ENCODE results near the gene BORCS5.

The BORCS5 gene

DNA sequence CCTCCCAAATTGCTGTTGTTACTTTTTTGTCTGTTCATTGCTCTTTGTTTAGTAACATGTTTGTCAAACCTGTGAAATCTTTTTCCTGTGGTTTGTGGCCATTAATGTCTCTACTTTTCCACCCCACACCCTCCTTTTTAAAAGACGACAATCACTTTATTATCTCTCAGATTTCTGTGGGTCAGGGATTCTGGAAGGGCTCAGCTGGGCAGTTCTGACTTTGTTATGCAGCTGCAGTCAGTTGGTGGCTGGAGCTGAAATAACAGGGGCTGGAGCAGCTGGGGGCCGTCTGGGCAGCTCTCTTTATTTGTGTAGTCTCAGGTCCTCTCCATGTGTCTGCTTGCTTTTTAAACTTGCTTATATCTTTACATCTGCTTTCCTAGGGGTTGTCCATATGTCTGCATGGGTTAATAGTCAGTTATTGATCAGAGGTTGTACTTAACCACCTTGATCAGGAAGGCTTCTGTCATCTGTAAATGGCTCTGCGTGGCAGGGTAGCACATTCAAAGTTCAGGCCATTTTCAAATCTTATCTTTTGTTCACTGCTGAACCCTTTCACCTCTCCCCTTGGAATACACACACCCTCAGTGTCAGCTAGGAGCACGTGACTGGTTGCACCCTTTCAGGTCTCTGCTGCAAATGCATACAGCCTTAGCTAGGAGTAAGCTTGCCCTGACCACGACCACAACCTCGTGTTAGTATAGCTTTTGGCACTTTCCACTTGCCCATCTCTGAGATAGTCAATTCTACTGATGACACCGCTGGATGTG, 27.9 kb downstream of the BORCS5 start:
- TF ChIP-seq SIN3A (IDR thresholded peaks at IDR 0.05; ENCODE audit: borderline replicate concordance, insufficient read depth, low read length) (no peak), POLR2AphosphoS5 (IDR thresholded peaks at IDR 0.05; ENCODE audit: low read depth, low read length) (no peak), TAF1 (IDR thresholded peaks at IDR 0.05; ENCODE audit: borderline replicate concordance, insufficient read depth, low read length) (no peak), FOXP2 (optimal IDR thresholded peaks at IDR 0.05; ENCODE audit: borderline replicate concordance, extremely low read depth, extremely low read length, insufficient read depth) (no peak)

DNA sequence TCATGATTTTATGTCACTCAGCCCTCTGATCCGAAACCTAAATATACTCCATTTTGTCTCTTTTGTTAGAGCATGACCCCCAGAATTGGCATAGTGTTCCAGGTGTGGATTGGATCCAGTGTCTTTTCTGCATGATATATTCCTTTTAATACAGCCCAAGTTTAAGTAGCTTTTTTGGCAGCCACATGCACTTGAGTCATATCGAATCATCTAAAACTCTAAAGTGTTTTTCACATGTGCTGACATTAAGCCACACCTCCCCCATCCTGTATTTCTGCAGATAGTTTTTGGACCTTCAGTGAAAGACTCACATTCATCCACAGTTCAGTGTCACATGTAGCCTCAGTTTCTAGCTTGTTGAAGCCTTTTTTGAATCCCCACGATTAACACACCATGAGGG, 30.6 kb downstream of the BORCS5 start:
- TF ChIP-seq POLR2AphosphoS5 (IDR thresholded peaks at IDR 0.05; ENCODE audit: low read depth, low read length) (no peak), FOXP2 (optimal IDR thresholded peaks at IDR 0.05; ENCODE audit: borderline replicate concordance, extremely low read depth, extremely low read length, insufficient read depth) (no peak), SIN3A (IDR thresholded peaks at IDR 0.05; ENCODE audit: borderline replicate concordance, insufficient read depth, low read length) (no peak), REST (IDR thresholded peaks at IDR 0.05; ENCODE audit: insufficient read depth in 1 of 2, low read depth in 2 of 2, low read length in 2 of 2) (no peak), TAF1 (IDR thresholded peaks at IDR 0.05; ENCODE audit: borderline replicate concordance, insufficient read depth, low read length) (no peak)

GRCh38 chr12:12392413-12392812, 35.5 kb downstream of the BORCS5 start:
- TF ChIP-seq FOXP2 (optimal IDR thresholded peaks at IDR 0.05; ENCODE audit: borderline replicate concordance, extremely low read depth, extremely low read length, insufficient read depth) (no peak), REST (IDR thresholded peaks at IDR 0.05; ENCODE audit: insufficient read depth in 1 of 2, low read depth in 2 of 2, low read length in 2 of 2) (no peak), SIN3A (IDR thresholded peaks at IDR 0.05; ENCODE audit: borderline replicate concordance, insufficient read depth, low read length) (no peak)

DNA sequence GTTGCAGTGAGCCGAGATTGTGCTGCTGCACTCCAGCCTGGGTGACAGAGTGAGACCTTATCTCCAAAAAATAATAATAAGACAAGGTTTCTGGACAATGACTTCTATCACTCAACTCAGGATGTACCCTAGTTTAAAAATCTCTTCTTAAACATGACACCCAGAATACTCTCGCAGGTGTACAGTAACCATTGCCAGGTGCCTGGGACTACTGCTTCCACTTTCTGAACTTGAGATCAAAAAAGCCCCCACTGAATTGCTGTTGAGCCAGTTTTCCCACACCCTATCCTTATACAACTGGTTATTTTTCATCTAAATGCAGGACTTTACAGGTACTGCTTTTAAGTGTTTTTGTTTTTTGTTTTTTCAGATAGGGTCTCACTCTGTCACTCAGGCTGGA, 36.3 kb downstream of the BORCS5 start:
- TF ChIP-seq POLR2AphosphoS5 (IDR thresholded peaks at IDR 0.05; ENCODE audit: low read depth, low read length): no peak
- TF ChIP-seq TAF1 (IDR thresholded peaks at IDR 0.05; ENCODE audit: borderline replicate concordance, insufficient read depth, low read length): no peak
- no peak for TF ChIP-seq FOXP2 (optimal IDR thresholded peaks at IDR 0.05; ENCODE audit: borderline replicate concordance, extremely low read depth, extremely low read length, insufficient read depth)
- no peak for TF ChIP-seq REST (IDR thresholded peaks at IDR 0.05; ENCODE audit: insufficient read depth in 1 of 2, low read depth in 2 of 2, low read length in 2 of 2)

DNA sequence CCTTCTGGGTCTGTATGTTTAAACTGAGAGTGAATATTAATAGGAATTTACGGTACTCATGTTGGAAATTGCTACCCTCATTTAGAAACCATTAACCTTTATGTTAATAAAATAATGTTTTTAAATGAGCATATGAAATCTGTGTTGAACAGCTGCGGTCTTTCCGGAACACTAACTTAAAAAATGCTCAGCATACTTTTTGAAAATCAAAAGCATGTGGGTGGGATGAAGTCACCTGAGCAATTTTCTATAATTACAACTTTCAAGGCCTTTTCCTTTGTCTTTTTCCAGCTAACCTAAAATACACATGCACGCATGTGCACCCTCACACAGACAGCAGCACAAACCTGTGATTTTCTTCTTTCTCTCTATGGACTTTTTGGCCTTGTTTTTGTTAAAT, 39.8 kb downstream of the BORCS5 start:
- no peak for TF ChIP-seq TAF1 (IDR thresholded peaks at IDR 0.05; ENCODE audit: borderline replicate concordance, insufficient read depth, low read length)
- TF ChIP-seq POLR2AphosphoS5 (IDR thresholded peaks at IDR 0.05; ENCODE audit: low read depth, low read length): no peak
- no peak for TF ChIP-seq FOXP2 (optimal IDR thresholded peaks at IDR 0.05; ENCODE audit: borderline replicate concordance, extremely low read depth, extremely low read length, insufficient read depth)
- TF ChIP-seq SIN3A (IDR thresholded peaks at IDR 0.05; ENCODE audit: borderline replicate concordance, insufficient read depth, low read length): no peak
- no peak for TF ChIP-seq REST (IDR thresholded peaks at IDR 0.05; ENCODE audit: insufficient read depth in 1 of 2, low read depth in 2 of 2, low read length in 2 of 2)

Data from PFSK-1 (cell line).